Glomerular endothelial cell (primary cell): ENCODE results near the gene SRPK2. TPM values are rescaled to one million over a fixed set of nuclear protein-coding genes. Genes with fewer than 3 reads are reported as not detected.
"Not testable (repeated sequence)": the region's sequence is repeated elsewhere in the genome, so short reads cannot be mapped to it uniquely, and the experiment has no call there.

Source experiments
- DNase-seq: peaks from one replicate; pipeline ENCODE4 v3.0.0-alpha.2; 2011; ENCODE audit warnings: low read depth, low spot score; ENCODE audit errors: extremely low read depth
- total RNA-seq: library from RNA; depleted of rRNA; stranded (reverse); fragments of >200 nt; gene quantifications from 2 replicates; pipeline ENCODE4 v1.2.3, GENCODE V29; 2015

SRPK2 gene
- total RNA-seq, 1 donor from 2014 or later, result 59.6 TPM

- DNase-seq, result no peak
These were observed 83.1 kb downstream of the SRPK2 start for GRCh38 chr7:105305633-105306032.

GRCh38 chr7:105304040-105304895 is 84.5 kb downstream of the SRPK2 start:
- DNase-seq, result no peak

GRCh38 chr7:105300587-105300986 is 88.1 kb downstream of the SRPK2 start:
- DNase-seq, result not testable (repeated sequence)

- no peak for DNase-seq
These were observed 90.3 kb downstream of the SRPK2 start for GRCh38 chr7:105298439-105298894.

GRCh38 chr7:105297985-105298384 is 90.7 kb downstream of the SRPK2 start:
- no peak for DNase-seq

DNA sequence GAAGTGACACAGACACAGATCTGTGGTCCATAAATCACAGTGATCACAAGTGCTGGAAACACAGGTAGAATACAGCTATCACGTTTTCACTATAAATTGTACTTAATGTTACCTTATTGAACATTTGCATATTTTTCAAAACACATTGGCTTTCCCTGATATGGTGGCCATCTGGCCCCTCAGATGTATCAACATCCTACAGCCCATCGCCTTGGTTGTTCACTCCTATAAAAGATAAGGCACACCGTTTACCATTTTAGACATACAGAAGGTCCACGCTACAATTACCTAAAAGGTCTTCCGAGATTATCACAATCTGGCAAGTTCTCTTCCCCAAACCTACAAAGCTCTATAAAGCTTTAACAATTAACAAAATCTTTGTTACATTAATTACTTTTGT is 91.4 kb downstream of the SRPK2 start:
- DNase-seq, result no peak

DNA sequence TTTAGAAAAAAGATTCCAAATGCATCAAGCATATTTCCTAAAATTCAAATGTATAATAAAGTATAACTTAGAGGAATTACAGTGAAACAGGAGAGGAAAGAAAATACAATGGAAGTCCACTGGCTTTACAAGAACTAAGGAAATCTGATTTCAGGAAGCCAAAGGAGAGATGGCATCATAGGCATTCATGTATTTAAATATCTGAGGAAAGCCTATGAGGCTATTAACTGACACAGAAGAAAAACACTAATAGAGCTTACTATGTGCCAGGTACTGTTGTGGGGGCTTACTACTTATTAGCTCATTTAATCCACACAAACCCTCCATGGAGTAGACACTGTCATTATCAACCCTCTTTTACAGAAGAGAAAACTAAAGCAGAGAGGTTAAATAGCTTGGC is 92.2 kb downstream of the SRPK2 start:
- no peak for DNase-seq

GRCh38 chr7:105295596-105296352 is 92.9 kb downstream of the SRPK2 start:
- DNase-seq, result no peak

DNA sequence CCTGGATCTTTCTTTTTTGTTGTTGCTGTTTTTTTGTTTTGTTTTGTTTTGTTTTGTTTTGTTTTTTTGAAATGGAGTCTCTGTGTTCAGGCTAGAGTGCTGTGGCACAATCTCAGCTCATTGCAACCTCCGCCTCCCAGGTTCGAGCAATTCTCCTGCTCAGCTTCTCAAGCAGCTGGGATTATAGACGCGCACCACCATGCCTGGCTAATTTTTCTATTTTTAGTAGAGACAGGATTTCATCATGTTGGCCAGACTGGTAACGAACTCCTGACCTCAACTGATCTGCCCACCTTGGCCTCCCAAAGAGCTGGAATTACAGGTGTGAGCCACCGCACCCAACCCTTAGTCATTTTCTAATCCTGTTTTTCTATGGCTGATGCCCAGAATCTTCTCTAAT is 94.2 kb downstream of the SRPK2 start:
- DNase-seq, result not testable (repeated sequence)

GRCh38 chr7:105289704-105290103 is 99.0 kb downstream of the SRPK2 start:
- no peak for DNase-seq

DNA sequence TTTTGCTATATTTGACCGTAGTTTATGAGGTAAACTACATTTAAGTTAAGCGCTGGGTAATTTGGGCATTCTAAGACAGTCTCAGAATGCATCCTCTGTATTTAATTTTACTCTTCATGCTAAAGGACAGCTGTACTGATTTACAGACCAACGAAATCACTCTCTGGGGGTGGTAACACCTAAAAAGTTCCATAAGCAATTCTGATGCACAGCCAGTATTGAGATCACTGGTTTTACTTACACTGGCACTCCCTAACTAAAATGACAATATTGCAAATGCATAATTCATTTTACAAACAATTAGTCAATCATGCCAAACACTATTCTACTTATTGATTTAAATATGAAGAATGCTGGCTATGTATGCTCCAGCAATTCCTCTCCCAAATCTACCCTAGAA is 102.3 kb downstream of the SRPK2 start:
- no peak for DNase-seq

DNA sequence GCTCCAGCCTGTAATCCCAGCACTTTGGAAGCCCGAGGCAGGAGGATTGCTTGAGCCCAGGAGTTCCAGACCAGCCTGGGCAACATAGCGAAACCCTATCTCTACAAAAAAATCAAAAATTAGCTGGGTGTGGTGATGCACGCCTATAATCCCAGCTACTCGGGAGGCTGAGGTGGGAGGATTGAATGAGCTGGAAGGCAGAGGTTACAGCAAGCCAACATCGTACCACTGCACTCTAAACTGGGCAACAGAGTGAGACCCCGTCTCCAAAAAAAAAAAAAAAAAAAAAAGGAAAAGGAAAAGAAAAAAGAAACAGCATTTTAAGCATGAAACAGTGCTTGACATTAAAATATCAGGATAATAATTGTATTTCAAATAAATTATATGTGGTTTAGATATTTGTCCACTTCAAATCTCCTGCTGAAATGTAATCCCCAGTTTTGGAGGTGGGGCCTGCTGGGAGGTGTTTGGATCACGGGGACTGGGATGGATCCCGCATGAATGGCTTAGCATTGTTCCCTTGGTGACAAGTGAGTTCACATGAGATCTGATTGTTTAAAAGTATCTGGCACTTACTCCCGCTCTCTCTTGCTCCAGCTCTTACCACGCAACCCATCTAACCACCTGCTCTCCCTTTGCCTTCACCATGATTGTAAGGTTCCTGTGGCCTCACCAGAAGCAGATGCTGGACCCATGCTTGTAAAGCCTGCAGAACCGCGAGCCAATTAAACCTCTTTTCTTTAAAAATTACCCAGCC is 103.4 kb downstream of the SRPK2 start:
- DNase-seq, result no peak

GRCh38 chr7:105284014-105284413 is 104.7 kb downstream of the SRPK2 start:
- no peak for DNase-seq

DNA sequence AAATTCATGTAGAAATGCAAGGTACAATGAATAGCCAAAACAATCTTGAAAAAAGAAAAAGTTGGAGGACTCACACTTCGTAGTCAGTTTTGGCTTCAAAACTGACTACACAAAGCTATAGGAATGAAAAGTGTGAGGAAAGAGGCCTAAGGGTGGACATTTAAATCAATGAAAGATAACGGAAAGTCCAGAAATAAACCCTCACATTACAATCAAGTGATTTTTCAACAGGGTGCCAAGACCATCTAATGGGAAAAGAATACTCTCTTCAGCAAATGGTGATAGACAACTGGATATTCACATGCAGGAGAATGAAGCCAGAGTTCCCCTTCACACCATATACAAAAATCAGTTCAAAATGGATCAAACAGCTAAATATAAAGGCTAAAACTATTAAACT is 106.8 kb downstream of the SRPK2 start:
- DNase-seq, result no peak

DNA sequence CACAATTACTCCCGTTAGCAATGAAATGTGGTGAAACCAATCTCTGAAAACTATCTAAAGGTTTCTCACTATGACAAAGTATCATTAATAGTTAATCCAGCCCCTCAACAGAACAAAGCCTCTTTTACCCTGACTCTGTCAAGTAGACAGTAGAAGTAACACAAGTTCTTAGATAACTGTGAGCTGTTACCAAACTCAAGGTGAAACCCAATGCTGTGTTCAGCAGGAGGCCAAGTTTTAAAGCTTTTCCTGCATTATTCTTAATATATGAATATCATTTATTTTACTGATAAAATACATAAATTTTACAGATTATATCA is 109.1 kb downstream of the SRPK2 start:
- no peak for DNase-seq

DNA sequence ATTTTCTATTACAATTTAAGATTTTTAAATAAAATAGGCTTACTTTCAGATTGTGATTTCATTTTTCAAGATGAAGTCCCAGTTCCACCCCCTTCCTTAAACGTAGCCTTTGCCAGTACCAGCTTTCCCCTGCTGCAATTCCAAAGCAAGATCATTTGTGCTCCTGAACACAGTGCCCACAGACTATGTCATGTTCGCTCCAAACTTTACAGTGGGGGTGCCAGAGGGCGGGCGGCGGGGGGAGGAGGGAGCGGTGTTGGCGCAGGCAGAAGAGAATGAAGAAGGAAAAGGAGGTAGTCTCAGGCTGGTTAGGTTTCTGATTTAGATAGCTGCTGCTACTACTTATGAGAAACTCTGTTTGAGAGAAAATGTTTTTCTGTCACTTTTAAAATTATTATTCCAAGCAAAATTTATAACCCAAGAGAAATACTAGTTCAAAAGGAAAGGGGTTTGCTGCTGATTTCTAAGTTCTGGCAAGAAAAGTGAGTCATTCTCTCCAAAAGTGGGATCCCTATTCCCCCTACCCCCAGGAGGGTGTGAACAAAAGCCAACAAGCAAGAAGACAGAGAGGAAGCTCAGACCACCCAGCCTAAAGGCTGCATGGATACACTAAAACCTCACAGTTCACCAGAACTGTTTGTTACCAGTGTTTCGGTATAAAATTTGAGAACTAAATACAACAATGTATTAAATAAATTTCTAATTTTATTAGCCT is 109.6 kb downstream of the SRPK2 start:
- DNase-seq, result no peak

- no peak for DNase-seq
These were observed 110.2 kb downstream of the SRPK2 start for GRCh38 chr7:105278565-105278964.

- no peak for DNase-seq
These were observed 111.4 kb downstream of the SRPK2 start for GRCh38 chr7:105277341-105277740.

- no peak for DNase-seq
These were observed 118.6 kb downstream of the SRPK2 start for GRCh38 chr7:105270117-105270516.

DNA sequence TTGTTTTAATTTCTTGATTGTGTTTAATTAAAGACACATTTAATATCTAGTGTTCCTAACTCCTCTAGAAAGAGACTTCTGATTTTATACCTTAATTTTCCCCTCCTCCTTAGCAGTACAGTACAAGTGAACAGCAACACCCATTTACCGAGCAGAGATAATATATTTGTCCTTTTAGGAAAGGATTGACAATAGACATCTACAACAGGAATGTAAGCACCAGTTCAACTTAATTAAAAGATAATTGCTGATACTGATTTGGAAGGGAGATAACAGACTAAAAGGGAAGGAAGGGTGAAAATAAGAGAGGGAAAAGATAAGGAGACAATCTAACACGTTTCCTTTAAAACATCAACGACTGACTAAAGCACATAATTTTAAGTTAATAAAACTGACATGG is 119.3 kb downstream of the SRPK2 start:
- DNase-seq, result no peak
